Dermis blood vessel endothelial cell (primary cell): Measurements from ENCODE around the gene HAO1. TPM values are rescaled to one million over a fixed set of nuclear protein-coding genes. Genes with fewer than 3 reads are reported as not detected.
"Not testable (repeated sequence)": the region's sequence is repeated elsewhere in the genome, so short reads cannot be mapped to it uniquely, and the experiment has no call there.

Source experiments
- DNase-seq: peaks from one replicate; pipeline ENCODE4 v3.0.0; 2010
- total RNA-seq: library from RNA; depleted of rRNA; stranded (reverse); fragments of >200 nt; gene quantifications from 2 replicates; pipeline ENCODE4 v1.2.3, GENCODE V29; 2014

Gene HAO1
- not detected in 2 replicates for total RNA-seq

GRCh38 chr20:7940341-7940740, at the start of gene HAO1:
TSS of gene HAO1 (minus strand) at chr20:7940458. CDS start at chr20:7940422, 36 bp downstream.
- DNase-seq: no peak

- DNase-seq: peak; percentile 12
These were observed 49.1 kb upstream of the HAO1 start for GRCh38 chr20:7989379-7989778.

- DNase-seq: no peak
These were observed 45.7 kb upstream of the HAO1 start for GRCh38 chr20:7985916-7986315.

GRCh38 chr20:7984192-7984591, 43.9 kb upstream of the HAO1 start:
- DNase-seq: no peak

GRCh38 chr20:7981374-7981773, 41.1 kb upstream of the HAO1 start:
- DNase-seq: no peak

GRCh38 chr20:7980332-7981046, 40.2 kb upstream of the HAO1 start:
- DNase-seq: peak; percentile 68

- DNase-seq: no peak
These were observed 37.5 kb upstream of the HAO1 start for GRCh38 chr20:7977709-7978108.

GRCh38 chr20:7975851-7976414, 35.7 kb upstream of the HAO1 start:
- DNase-seq: peak; percentile 28

- no peak for DNase-seq
These were observed 34.7 kb upstream of the HAO1 start for GRCh38 chr20:7974785-7975435.

GRCh38 chr20:7971536-7972280, 31.4 kb upstream of the HAO1 start:
- no peak for DNase-seq

- no peak for DNase-seq
These were observed 27.1 kb upstream of the HAO1 start for GRCh38 chr20:7967199-7967844.

- DNase-seq: no peak
These were observed 25.9 kb upstream of the HAO1 start for GRCh38 chr20:7966176-7966575.

GRCh38 chr20:7959484-7959883, 19.2 kb upstream of the HAO1 start:
- DNase-seq: no peak

GRCh38 chr20:7956561-7956960, 16.3 kb upstream of the HAO1 start:
- DNase-seq: not testable (repeated sequence)

GRCh38 chr20:7950387-7950786, 10.1 kb upstream of the HAO1 start:
- no peak for DNase-seq

- no peak for DNase-seq
These were observed 3.6 kb upstream of the HAO1 start for GRCh38 chr20:7943891-7944290.

GRCh38 chr20:7939663-7940062, 595 bp downstream of the HAO1 start:
- no peak for DNase-seq

- no peak for DNase-seq
These were observed 2.2 kb downstream of the HAO1 start for GRCh38 chr20:7938058-7938457.

- no peak for DNase-seq
These were observed 2.9 kb downstream of the HAO1 start for GRCh38 chr20:7937328-7937727.

- DNase-seq: no peak
These were observed 5.2 kb downstream of the HAO1 start for GRCh38 chr20:7935027-7935551.

- no peak for DNase-seq
These were observed 6.9 kb downstream of the HAO1 start for GRCh38 chr20:7933346-7933745.

GRCh38 chr20:7930343-7930742, 9.9 kb downstream of the HAO1 start:
- DNase-seq: no peak

- DNase-seq: peak; percentile 80
These were observed 13.5 kb downstream of the HAO1 start for GRCh38 chr20:7926767-7927166.
